ENCODE data around the gene NUAK2.

DNA sequence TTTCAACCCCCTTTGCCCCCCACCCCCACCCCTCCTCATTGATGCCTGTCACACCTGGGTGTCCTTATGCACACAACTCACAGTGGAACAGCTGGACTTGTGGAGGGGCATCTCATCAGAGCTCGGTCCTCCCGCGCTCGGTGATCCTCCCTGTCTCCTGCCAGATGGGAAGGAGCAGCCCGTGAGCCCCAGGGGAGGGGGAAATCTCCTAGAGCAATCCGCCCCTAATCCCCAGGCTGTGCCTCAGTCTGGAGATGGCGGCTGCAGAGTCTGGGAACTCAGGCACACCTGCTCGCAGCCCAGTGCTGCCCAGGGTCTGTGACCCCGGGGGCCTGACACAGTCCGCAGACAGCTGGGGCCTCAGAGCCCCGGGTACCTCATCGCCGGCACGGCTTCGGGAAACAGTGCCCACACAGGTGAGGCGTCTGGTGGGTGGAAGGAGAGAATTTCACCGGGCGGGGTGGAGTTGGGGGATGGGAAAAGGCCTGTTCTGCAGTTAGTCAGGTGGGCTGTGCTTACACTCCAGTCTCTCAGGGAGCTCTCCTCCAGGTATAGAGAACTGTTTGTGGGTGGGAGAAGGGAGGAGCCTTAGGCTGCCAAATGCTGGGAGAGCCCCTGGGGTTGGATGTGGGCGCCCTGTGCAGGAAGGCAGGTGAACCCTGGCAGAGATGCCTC, 64.5 kb downstream of the NUAK2 start:
- TF ChIP-seq CTCF (IDR thresholded peaks at IDR 0.05; ENCODE audit: low read length) = no peak
- TF ChIP-seq EZH2 (IDR thresholded peaks at IDR 0.05; ENCODE audit: borderline replicate concordance, low read length) = no peak

Data from OCI-LY1 (cell line).